GM12873 (cell line): ENCODE measurements around the gene DTNBP1.

Experiments used
- TF ChIP-seq, protein P1 (sequence below): IDR thresholded peaks from 2 replicates; pipeline ENCODE4 v1.5.1; 2012; ENCODE audit warnings: low read depth, mild to moderate bottlenecking, moderate library complexity, low read length, control low read depth; ENCODE audit not compliant: insufficient read depth; ENCODE audit errors: missing control alignments

Gene DTNBP1

GRCh38 chr6:15586503-15586902 lies 76.3 kb downstream of the DTNBP1 start:
- TF ChIP-seq, protein P1, sequence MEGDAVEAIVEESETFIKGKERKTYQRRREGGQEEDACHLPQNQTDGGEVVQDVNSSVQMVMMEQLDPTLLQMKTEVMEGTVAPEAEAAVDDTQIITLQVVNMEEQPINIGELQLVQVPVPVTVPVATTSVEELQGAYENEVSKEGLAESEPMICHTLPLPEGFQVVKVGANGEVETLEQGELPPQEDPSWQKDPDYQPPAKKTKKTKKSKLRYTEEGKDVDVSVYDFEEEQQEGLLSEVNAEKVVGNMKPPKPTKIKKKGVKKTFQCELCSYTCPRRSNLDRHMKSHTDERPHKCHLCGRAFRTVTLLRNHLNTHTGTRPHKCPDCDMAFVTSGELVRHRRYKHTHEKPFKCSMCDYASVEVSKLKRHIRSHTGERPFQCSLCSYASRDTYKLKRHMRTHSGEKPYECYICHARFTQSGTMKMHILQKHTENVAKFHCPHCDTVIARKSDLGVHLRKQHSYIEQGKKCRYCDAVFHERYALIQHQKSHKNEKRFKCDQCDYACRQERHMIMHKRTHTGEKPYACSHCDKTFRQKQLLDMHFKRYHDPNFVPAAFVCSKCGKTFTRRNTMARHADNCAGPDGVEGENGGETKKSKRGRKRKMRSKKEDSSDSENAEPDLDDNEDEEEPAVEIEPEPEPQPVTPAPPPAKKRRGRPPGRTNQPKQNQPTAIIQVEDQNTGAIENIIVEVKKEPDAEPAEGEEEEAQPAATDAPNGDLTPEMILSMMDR: no peak

GRCh38 chr6:15585760-15586214 lies 77.0 kb downstream of the DTNBP1 start:
- TF ChIP-seq, protein P1: no peak

- TF ChIP-seq, protein P1: no peak
Measured at GRCh38 chr6:15582499-15582898, 80.3 kb downstream of the DTNBP1 start.

DNA sequence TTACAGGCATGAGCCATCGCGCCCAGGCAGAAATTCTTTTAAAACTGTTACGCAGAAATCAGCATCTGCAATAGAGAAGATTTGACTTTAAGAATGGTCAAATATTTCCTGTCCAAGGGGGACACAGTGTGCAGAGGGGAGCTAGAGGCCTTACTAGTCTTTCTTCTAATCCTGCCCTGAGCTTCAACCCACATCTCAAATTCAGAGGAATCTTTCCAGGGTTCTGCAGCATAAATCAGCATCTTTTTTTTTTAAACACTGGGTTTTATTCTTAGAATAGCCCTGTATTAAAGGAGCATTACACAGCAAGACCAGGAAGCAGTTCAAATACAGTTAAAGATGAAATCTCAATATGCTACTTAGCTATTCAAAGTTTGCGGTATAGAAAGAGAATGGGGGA lies 81.1 kb downstream of the DTNBP1 start:
- TF ChIP-seq, protein P1: no peak

- TF ChIP-seq, protein P1: no peak
Measured at GRCh38 chr6:15580326-15580725, 82.5 kb downstream of the DTNBP1 start.

DNA sequence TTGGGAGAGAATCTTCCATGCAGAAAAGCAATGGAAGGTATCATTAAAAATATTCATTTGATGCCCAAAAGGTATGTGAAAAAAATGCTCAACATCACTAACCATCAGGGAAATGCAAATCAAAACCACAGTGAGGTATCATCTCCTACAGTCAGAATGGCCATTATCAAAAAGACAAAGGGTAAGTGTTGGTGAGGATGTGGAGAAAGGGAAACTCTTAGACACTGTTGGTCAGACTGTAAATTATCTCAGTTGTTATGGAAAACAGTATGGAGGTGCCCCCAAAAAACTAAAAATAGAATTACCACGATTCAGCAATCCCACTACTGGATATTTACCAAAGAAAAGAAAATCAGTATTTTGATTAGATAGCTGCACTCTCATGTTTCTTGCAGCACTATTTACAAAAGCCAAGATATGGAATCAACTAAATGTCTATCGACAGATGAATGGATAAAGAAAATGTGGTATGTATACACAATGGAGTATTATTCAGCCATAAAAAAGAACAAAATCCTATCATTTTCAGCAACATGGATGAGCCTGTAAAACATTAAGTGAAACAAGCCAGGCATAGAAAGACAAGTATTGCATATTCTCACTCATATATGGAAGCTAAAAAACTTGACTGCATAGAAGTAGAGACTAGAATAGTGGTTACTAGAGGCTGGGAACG lies 84.0 kb downstream of the DTNBP1 start:
- TF ChIP-seq, protein P1: no peak

GRCh38 chr6:15577550-15578171 lies 85.2 kb downstream of the DTNBP1 start:
- TF ChIP-seq, protein P1: no peak
